GM13977 (cell line): ENCODE measurements around the gene DYNLT2B.
"Not testable (repeated sequence)": the region's sequence is repeated elsewhere in the genome, so short reads cannot be mapped to it uniquely, and the experiment has no call there.

ENCODE experiments used
- DNase-seq: peaks from one replicate; pipeline ENCODE4 v3.0.0; 2012; ENCODE audit warnings: low spot score
- CTCF ChIP-seq: IDR thresholded peaks from 2 replicates; pipeline ENCODE4 v1.5.1; 2012; ENCODE audit warnings: mild to moderate bottlenecking, control low read depth; ENCODE audit not compliant: insufficient read depth; ENCODE audit errors: extremely low read depth, missing control alignments
- in situ Hi-C: fragments of 300-500 bp; cut with MboI; formaldehyde crosslinking; loops from one replicate; pipeline ENCODE4 v1.12.0; 2022; ENCODE audit warnings: low sequenced_read_pairs, low pct_unique_long_range_greater_than_20kb, mixed read lengths, inconsistent platforms; ENCODE audit not compliant: unreplicated experiment

DYNLT2B gene

GRCh38 chr3:196317687-196318467 lies at the start of gene DYNLT2B:
Gene DYNLT2B, minus strand, starts transcription at chr3:196318240. Its CDS starts 88 bp downstream, at chr3:196318152.
- DNase-seq: peak; percentile 99
- in situ Hi-C loops: no loop called here
- peak; percentile 34 for TF ChIP-seq CTCF

- in situ Hi-C loops: no loop called here
- TF ChIP-seq CTCF: no peak
- DNase-seq: no peak
These were observed 47.7 kb upstream of the DYNLT2B start for GRCh38 chr3:196365736-196366135.

GRCh38 chr3:196360586-196360985 lies 42.5 kb upstream of the DYNLT2B start:
- no peak for TF ChIP-seq CTCF
- in situ Hi-C loops: no loop called here
- DNase-seq: no peak

GRCh38 chr3:196358540-196358939 lies 40.5 kb upstream of the DYNLT2B start:
- DNase-seq, in situ Hi-C loops: not testable (repeated sequence)

- no peak for TF ChIP-seq CTCF
- no peak for DNase-seq
- in situ Hi-C loops: no loop called here
These were observed 39.9 kb upstream of the DYNLT2B start for GRCh38 chr3:196357905-196358304.

- in situ Hi-C loops: no loop called here
- no peak for TF ChIP-seq CTCF
- DNase-seq: no peak
These were observed 38.5 kb upstream of the DYNLT2B start for GRCh38 chr3:196356556-196356955.

GRCh38 chr3:196355668-196356067 lies 37.6 kb upstream of the DYNLT2B start:
- TF ChIP-seq CTCF: no peak
- in situ Hi-C loops: no loop called here
- DNase-seq: no peak
